ENCODE results near the gene IMPDH1.

DNA sequence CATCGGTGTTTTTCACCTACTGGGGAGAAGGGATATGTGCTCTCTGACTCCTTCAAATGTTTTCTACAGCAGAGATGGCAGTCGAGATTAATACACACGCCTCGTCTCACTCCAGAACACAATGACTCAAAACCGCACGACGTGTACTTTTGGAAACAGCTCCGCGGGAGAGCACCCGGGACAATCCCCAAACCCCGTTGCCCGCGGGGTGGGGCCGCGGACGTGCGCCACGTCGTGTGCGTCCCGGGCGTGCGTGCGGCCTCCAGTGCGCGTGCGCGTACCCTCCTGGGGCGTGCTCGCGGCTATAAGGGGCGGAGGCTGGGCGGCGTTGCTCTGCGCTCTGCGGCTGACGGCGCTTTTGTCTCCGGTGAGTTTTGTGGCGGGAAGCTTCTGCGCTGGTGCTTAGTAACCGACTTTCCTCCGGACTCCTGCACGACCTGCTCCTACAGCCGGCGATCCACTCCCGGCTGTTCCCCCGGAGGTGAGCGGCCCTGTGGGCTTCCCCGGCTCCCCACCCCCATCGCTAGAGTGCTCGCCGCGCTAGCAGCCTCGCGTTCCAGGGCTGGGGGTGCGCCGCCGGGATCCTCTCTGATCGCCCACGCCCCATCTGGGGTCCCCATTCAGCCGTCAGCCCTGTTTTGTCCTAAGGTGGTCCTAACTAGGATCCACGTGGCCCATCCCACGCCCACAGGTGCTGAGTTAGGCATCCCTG, 45.9 kb upstream of the IMPDH1 start, which contains the start of gene HILPDA:
- TF ChIP-seq, protein P1, sequence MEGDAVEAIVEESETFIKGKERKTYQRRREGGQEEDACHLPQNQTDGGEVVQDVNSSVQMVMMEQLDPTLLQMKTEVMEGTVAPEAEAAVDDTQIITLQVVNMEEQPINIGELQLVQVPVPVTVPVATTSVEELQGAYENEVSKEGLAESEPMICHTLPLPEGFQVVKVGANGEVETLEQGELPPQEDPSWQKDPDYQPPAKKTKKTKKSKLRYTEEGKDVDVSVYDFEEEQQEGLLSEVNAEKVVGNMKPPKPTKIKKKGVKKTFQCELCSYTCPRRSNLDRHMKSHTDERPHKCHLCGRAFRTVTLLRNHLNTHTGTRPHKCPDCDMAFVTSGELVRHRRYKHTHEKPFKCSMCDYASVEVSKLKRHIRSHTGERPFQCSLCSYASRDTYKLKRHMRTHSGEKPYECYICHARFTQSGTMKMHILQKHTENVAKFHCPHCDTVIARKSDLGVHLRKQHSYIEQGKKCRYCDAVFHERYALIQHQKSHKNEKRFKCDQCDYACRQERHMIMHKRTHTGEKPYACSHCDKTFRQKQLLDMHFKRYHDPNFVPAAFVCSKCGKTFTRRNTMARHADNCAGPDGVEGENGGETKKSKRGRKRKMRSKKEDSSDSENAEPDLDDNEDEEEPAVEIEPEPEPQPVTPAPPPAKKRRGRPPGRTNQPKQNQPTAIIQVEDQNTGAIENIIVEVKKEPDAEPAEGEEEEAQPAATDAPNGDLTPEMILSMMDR (IDR thresholded peaks at IDR 0.05) = no peak
- TF ChIP-seq POLR2AphosphoS5 (IDR thresholded peaks at IDR 0.05; ENCODE audit: insufficient read depth in 1 of 2, low read depth in 1 of 2) = peak; percentile 26 to 91
- peak in 1 of 2 donors; percentile 40 for TF ChIP-seq POLR2A (IDR thresholded peaks at IDR 0.05)

Data from vagina (tissue), 2 donors.